T-cell (primary cell): ENCODE results near the gene MAPK8IP3. TPM values are rescaled to one million over a fixed set of nuclear protein-coding genes. Genes with fewer than 3 reads are reported as not detected.

Experiments used
- ATAC-seq, 4 experiments: fragments of 200-7000 bp in 3 of 4; fragments of 150-1000 bp in 1 of 4; cut with Tn5 transposase; replicated peaks in 1 of 4; 1 replicate in 3 of 4; 2 replicates in 1 of 4; pipeline ENCODE4 v1.10.0; 2021; ENCODE audit warnings: moderate library complexity in 3 of 4, mild to moderate bottlenecking in 2 of 4, moderate number of reproducible peaks in 1 of 4
- CTCF ChIA-PET, 2 donors: fragments of 300-600 bp; sonication (Branson Sonifier 250); formaldehyde crosslinking; loops; one replicate each; lab custom pipeline; 2022; ENCODE audit warnings: antibody characterized with exemption in 2 of 2; lab: Charles Lee
- POLR2A ChIA-PET, 2 donors: fragments of 300-600 bp; sonication (Branson Sonifier 250); formaldehyde crosslinking; loops; one replicate each; lab custom pipeline; 2022; ENCODE audit warnings: antibody characterized with exemption in 2 of 2; lab: Charles Lee
- DNase-seq, 35 experiments: peaks; one replicate each; pipeline versions ENCODE4 v3.0.0 to v3.0.0-alpha.2; 2013 to 2023
- H3K27ac ChIP-seq: one replicate; pipeline ENCODE4 v1.5.1; 2013; ENCODE audit warnings: low read length
- H3K27me3 ChIP-seq, 2 experiments: replicated peaks in 1 of 2; 1 replicate in 1 of 2; 2 replicates in 1 of 2; pipeline versions ENCODE4 v1.6.1 to v1.7.0; 2013; ENCODE audit warnings: low read length in 1 of 2, mixed read lengths in 1 of 2; ENCODE audit not compliant: control insufficient read depth in 2 of 2, insufficient read depth in 2 of 2; ENCODE audit errors: extremely low read depth in 1 of 2
- H3K36me3 ChIP-seq, 2 donors: 1 replicate in 1 of 2; 2 replicates in 1 of 2; pipeline versions ENCODE4 v1.6.1 to v1.7.0; 2013; ENCODE audit warnings: low read length in 1 of 2; ENCODE audit not compliant: control insufficient read depth in 2 of 2, insufficient read depth in 1 of 2; ENCODE audit errors: extremely low read depth in 1 of 2
- H3K4me1 ChIP-seq, 2 experiments: 1 replicate in 1 of 2; 2 replicates in 1 of 2; pipeline versions ENCODE4 v1.6.1 to v1.7.0; 2013; ENCODE audit warnings: low read length in 2 of 2, mixed read lengths in 1 of 2; ENCODE audit not compliant: insufficient read depth in 2 of 2, control insufficient read depth in 1 of 2; ENCODE audit errors: extremely low read depth in 1 of 2
- H3K4me3 ChIP-seq, 2 donors: 1 replicate in 1 of 2; 2 replicates in 1 of 2; pipeline versions ENCODE4 v1.5.1 to v1.7.0; 2013; ENCODE audit warnings: mild to moderate bottlenecking in 2 of 2, low read length in 1 of 2, moderate library complexity in 1 of 2; ENCODE audit not compliant: control insufficient read depth in 1 of 2; ENCODE audit errors: extremely low read depth in 1 of 2
- H3K9me3 ChIP-seq: 2 replicates; pipeline ENCODE4 v1.7.0; 2013
- H3K27ac Mint-ChIP-seq, 2 donors: one replicate each; pipeline ENCODE4 v1.8.0; 2020 to 2021; ENCODE audit warnings: mild to moderate bottlenecking in 2 of 2, mixed read lengths in 2 of 2
- H3K27me3 Mint-ChIP-seq, 2 donors: one replicate each; pipeline ENCODE4 v1.8.0; 2021 to 2022; ENCODE audit warnings: mixed read lengths in 2 of 2
- H3K36me3 Mint-ChIP-seq: one replicate; pipeline ENCODE4 v1.8.0; 2021; ENCODE audit warnings: mixed read lengths
- H3K4me1 Mint-ChIP-seq, 3 donors: one replicate each; pipeline ENCODE4 v1.8.0; 2020 to 2022; ENCODE audit warnings: mixed read lengths in 3 of 3, mild to moderate bottlenecking in 1 of 3
- H3K4me3 Mint-ChIP-seq, 3 donors: one replicate each; pipeline ENCODE4 v1.8.0; 2020 to 2022; ENCODE audit warnings: mild to moderate bottlenecking in 3 of 3, mixed read lengths in 3 of 3, moderate library complexity in 3 of 3
- H3K9me3 Mint-ChIP-seq, 3 donors: one replicate each; pipeline ENCODE4 v1.8.0; 2020 to 2022; ENCODE audit warnings: mixed read lengths in 3 of 3
- WGBS: methylation state at CpG from one replicate; pipeline ENCODE4 v1.1.5; 2013; ENCODE audit warnings: missing lambda C conversion rate; ENCODE audit not compliant: insufficient coverage; 5-methylcytosine and 5-hydroxymethylcytosine counted together
- total RNA-seq, 35 experiments: library from RNA in 6 of 35; stranded (reverse) in 6 of 35; fragments of 120-200 nt in 1 of 35; gene quantifications; one replicate each; pipeline versions ENCODE4 v1.2.1 to v1.2.4 and lab custom pipeline; 2013 to 2026

The MAPK8IP3 gene
- total RNA-seq, 5 donors from 2014 or later (not counting 1 experiment from before 2014, with no cell fraction given) = 216 to 309 (median 290) TPM

GRCh38 chr16:1815461-1815860 is 109.5 kb downstream of the MAPK8IP3 start:
- Mint-ChIP-seq H3K9me3 (no peaks in the 10 kb centered on the region), H3K27ac (peak overlapping the region in 1 of 2 donors; percentile 36), H3K36me3 (peaks cover 18% of the 10 kb centered on the region), H3K4me1 (peaks cover 7 to 11% (median 10%) of the 10 kb centered on the region in 3 donors), H3K4me3 (no peak overlapping the region), H3K27me3 (no peaks in the 10 kb centered on the region)
- H3K27me3 ChIP-seq = no peaks in the 10 kb centered on the region
- POLR2A ChIA-PET = interaction anchor here in 1 of 2 donors (0.6 kb wide), 1 partner anchor 834 kb away, joined by 8 read pairs; the partner anchor contains the start of gene SOX8
- H3K4me1 ChIP-seq = peaks cover 0 to 2% of the 10 kb centered on the region in 2 experiments
- H3K27ac ChIP-seq = no peak overlapping the region
- peaks cover 29 to 64% of the 10 kb centered on the region in 2 donors for H3K36me3 ChIP-seq
- 93% methylated on average over 6 of the region's 11 CpGs for WGBS
- no peaks in the 10 kb centered on the region for H3K9me3 ChIP-seq
- ATAC-seq (no peak), DNase-seq (no peak)
- H3K4me3 ChIP-seq = no peak overlapping the region
- CTCF ChIA-PET = interaction anchor here in 1 of 2 donors (1.2 kb wide), 1 partner anchor 8 kb away, joined by 5 read pairs; no protein-coding TSS in a partner anchor

GRCh38 chr16:1816396-1817275 is 110.6 kb downstream of the MAPK8IP3 start:
- Mint-ChIP-seq H3K4me3 (no peak overlapping the region), H3K36me3 (peaks cover 18% of the 10 kb centered on the region), H3K27ac (no peak overlapping the region), H3K27me3 (no peaks in the 10 kb centered on the region), H3K4me1 (peaks cover 7 to 11% (median 10%) of the 10 kb centered on the region in 3 donors), H3K9me3 (no peaks in the 10 kb centered on the region)
- ChIA-PET POLR2A (no interaction called here), CTCF (no interaction called here)
- ATAC-seq = no peak
- no peaks in the 10 kb centered on the region for H3K9me3 ChIP-seq
- peaks cover 0 to 7% of the 10 kb centered on the region in 2 experiments for H3K4me1 ChIP-seq
- DNase-seq = no peak
- peaks cover 36 to 70% of the 10 kb centered on the region in 2 donors for H3K36me3 ChIP-seq
- no peak overlapping the region for H3K4me3 ChIP-seq
- no peak overlapping the region for H3K27ac ChIP-seq
- H3K27me3 ChIP-seq = no peaks in the 10 kb centered on the region
- WGBS = 96% methylated on average over 38 of the region's 40 CpGs

- ATAC-seq = no peak
- peaks cover 0 to 12% of the 10 kb centered on the region in 2 experiments for H3K4me1 ChIP-seq
- ChIA-PET CTCF (no interaction called here), POLR2A (no interaction called here)
- H3K27ac ChIP-seq = no peak overlapping the region
- no peak overlapping the region for H3K4me3 Mint-ChIP-seq
- no peak overlapping the region for H3K4me3 ChIP-seq
- H3K27me3 ChIP-seq = no peaks in the 10 kb centered on the region
- H3K36me3 ChIP-seq = peaks cover 40 to 76% of the 10 kb centered on the region in 2 donors
- no peaks in the 10 kb centered on the region for H3K9me3 Mint-ChIP-seq
- no peak for DNase-seq
- no peaks in the 10 kb centered on the region for H3K27me3 Mint-ChIP-seq
- peaks cover 7 to 11% (median 10%) of the 10 kb centered on the region in 3 donors for H3K4me1 Mint-ChIP-seq
- H3K27ac Mint-ChIP-seq = no peak overlapping the region
- WGBS = 97% methylated on average over 9 of the region's 9 CpGs
- H3K36me3 Mint-ChIP-seq = peaks cover 18% of the 10 kb centered on the region
- no peaks in the 10 kb centered on the region for H3K9me3 ChIP-seq
Measured at GRCh38 chr16:1817276-1817589, 111.2 kb downstream of the MAPK8IP3 start.

- no peaks in the 10 kb centered on the region for H3K27me3 Mint-ChIP-seq
- no peak for ATAC-seq
- H3K36me3 Mint-ChIP-seq = peaks cover 18% of the 10 kb centered on the region
- H3K27me3 ChIP-seq = no peaks in the 10 kb centered on the region
- CTCF ChIA-PET = no interaction called here
- peaks cover 45 to 81% of the 10 kb centered on the region in 2 donors for H3K36me3 ChIP-seq
- H3K4me3 Mint-ChIP-seq = no peak overlapping the region
- POLR2A ChIA-PET = no interaction called here
- 96% methylated on average over 14 of the region's 17 CpGs for WGBS
- H3K9me3 Mint-ChIP-seq = no peaks in the 10 kb centered on the region
- no peaks in the 10 kb centered on the region for H3K9me3 ChIP-seq
- no peak overlapping the region for H3K27ac ChIP-seq
- peaks cover 6 to 9% (median 7%) of the 10 kb centered on the region in 3 donors for H3K4me1 Mint-ChIP-seq
- H3K4me1 ChIP-seq = peaks cover 0 to 17% of the 10 kb centered on the region in 2 experiments
- no peak overlapping the region for H3K4me3 ChIP-seq
- DNase-seq = no peak
- H3K27ac Mint-ChIP-seq = no peak overlapping the region
Measured at GRCh38 chr16:1817716-1818115, 111.7 kb downstream of the MAPK8IP3 start.

GRCh38 chr16:1818204-1818872 is 112.3 kb downstream of the MAPK8IP3 start:
- 94% methylated on average over 27 of the region's 27 CpGs for WGBS

GRCh38 chr16:1818873-1819525 is 113.0 kb downstream of the MAPK8IP3 start:
- Mint-ChIP-seq H3K4me3 (no peak overlapping the region), H3K36me3 (peaks cover 9% of the 10 kb centered on the region), H3K27ac (no peak overlapping the region), H3K9me3 (no peaks in the 10 kb centered on the region), H3K4me1 (peaks cover 0 to 7% (median 4%) of the 10 kb centered on the region in 3 donors), H3K27me3 (no peaks in the 10 kb centered on the region)
- DNase-seq (no peak), ATAC-seq (no peak)
- H3K4me1 ChIP-seq = peaks cover 0 to 23% of the 10 kb centered on the region in 2 experiments
- no peaks in the 10 kb centered on the region for H3K9me3 ChIP-seq
- ChIA-PET CTCF (no interaction called here), POLR2A (no interaction called here)
- H3K27ac ChIP-seq = no peak overlapping the region
- WGBS = 96% methylated on average over 31 of the region's 35 CpGs
- H3K36me3 ChIP-seq = peaks cover 47 to 71% of the 10 kb centered on the region in 2 donors
- no peaks in the 10 kb centered on the region for H3K27me3 ChIP-seq
- H3K4me3 ChIP-seq = no peak overlapping the region

More at GRCh38 chr16:1818204-1818872, 112.3 kb downstream of the MAPK8IP3 start:
- Mint-ChIP-seq H3K4me1 (peaks cover under 1 to 3% (median 2%) of the 10 kb centered on the region in 3 donors), H3K27me3 (no peaks in the 10 kb centered on the region), H3K9me3 (no peaks in the 10 kb centered on the region), H3K36me3 (peaks cover 14% of the 10 kb centered on the region), H3K27ac (no peak overlapping the region), H3K4me3 (no peak overlapping the region)
- peaks cover 0 to 19% of the 10 kb centered on the region in 2 experiments for H3K4me1 ChIP-seq
- H3K4me3 ChIP-seq = no peak overlapping the region
- no peaks in the 10 kb centered on the region for H3K27me3 ChIP-seq
- H3K9me3 ChIP-seq = no peaks in the 10 kb centered on the region
- no peak for ATAC-seq
- ChIA-PET CTCF (no interaction called here), POLR2A (no interaction called here)
- peaks cover 47 to 78% of the 10 kb centered on the region in 2 donors for H3K36me3 ChIP-seq
- no peak for DNase-seq
- H3K27ac ChIP-seq = no peak overlapping the region
